ENCODE measurements around the gene DMRTA2.

DNA sequence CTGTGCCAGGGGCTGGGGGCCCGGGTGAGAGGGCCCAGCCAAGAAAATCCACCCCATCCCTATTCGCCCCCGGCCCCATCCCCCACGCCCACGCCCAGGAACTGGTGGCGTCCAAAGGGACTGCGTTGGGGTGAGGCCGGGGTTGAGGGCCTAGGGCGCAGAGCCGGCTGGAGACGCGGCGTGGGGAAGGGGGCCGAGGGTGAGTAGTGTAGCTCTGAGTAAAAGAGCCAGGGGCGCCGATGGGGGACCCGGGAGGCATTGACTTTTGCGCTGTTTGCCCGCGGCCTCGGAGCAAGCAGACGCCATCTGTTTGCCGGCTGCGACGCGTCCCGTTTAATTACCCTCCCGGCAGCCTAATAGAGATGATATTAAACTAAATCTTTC lies 3.5 kb upstream of the DMRTA2 start:
- TF ChIP-seq, protein P1, sequence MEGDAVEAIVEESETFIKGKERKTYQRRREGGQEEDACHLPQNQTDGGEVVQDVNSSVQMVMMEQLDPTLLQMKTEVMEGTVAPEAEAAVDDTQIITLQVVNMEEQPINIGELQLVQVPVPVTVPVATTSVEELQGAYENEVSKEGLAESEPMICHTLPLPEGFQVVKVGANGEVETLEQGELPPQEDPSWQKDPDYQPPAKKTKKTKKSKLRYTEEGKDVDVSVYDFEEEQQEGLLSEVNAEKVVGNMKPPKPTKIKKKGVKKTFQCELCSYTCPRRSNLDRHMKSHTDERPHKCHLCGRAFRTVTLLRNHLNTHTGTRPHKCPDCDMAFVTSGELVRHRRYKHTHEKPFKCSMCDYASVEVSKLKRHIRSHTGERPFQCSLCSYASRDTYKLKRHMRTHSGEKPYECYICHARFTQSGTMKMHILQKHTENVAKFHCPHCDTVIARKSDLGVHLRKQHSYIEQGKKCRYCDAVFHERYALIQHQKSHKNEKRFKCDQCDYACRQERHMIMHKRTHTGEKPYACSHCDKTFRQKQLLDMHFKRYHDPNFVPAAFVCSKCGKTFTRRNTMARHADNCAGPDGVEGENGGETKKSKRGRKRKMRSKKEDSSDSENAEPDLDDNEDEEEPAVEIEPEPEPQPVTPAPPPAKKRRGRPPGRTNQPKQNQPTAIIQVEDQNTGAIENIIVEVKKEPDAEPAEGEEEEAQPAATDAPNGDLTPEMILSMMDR (IDR thresholded peaks at IDR 0.05) = no peak
- TF ChIP-seq POLR2A (IDR thresholded peaks at IDR 0.05) = no peak

Measured in heart left ventricle (tissue), 13 donors.